HepG2 (cell line): ENCODE measurements around the gene METTL15. TPM values are rescaled to one million over a fixed set of nuclear protein-coding genes. Genes with fewer than 3 reads are reported as not detected.

Source experiments
- ATAC-seq: fragments of 200-7000 bp; cut with Tn5 transposase; 3 replicates; pipeline ENCODE4 v1.9.1; 2020; ENCODE audit warnings: mild to moderate bottlenecking, moderate library complexity
- BruUV-seq: library from RNA; stranded (reverse); fragments of 400-500 nt; replicated peaks from 2 replicates; lab custom pipeline; 2021; lab: Mats Ljungman, UMichigan
- CTCF ChIA-PET: fragments of 300-600 bp; formaldehyde crosslinking; extraction: SDS; loops from one replicate; lab custom pipeline; 2021; ENCODE audit warnings: low total read pairs, inconsistent platforms, low intra/inter-chr PET ratio; lab: Yijun Ruan, JAX
- POLR2A ChIA-PET: fragments of 350-600 bp; sonication (Branson Sonifier 250); formaldehyde crosslinking; loops from one replicate; lab custom pipeline; 2020; ENCODE audit warnings: antibody characterized with exemption, inconsistent platforms; lab: Yijun Ruan, JAX
- DNase-seq: peaks from one replicate; pipeline ENCODE4 v3.0.0-alpha.2; 2015; ENCODE audit warnings: low spot score
- FAIRE-seq: peaks from 3 replicates; lab custom pipeline; 2011; peaks lifted over from hg19 to GRCh38; lab: Jason Lieb, UNC
- H2AFZ ChIP-seq: one replicate; pipeline ENCODE4 v1.6.1; 2011; ENCODE audit warnings: low read length, inconsistent platforms
- H3K27ac ChIP-seq: fragments of 300-600 bp; 3 replicates; pipeline ENCODE4 v1.8.0; 2011; ENCODE audit warnings: mixed run types, mild to moderate bottlenecking, mixed read lengths, low read length, inconsistent platforms; ENCODE audit not compliant: insufficient read depth; ENCODE audit errors: extremely low read length
- H3K27me3 ChIP-seq, 2 experiments: fragments of 200-600 bp in 1 of 2; 2 replicates in 1 of 2; 3 replicates in 1 of 2; pipeline versions ENCODE4 v1.6.0 to v1.8.0; 2011; ENCODE audit warnings: low read length in 2 of 2, mild to moderate bottlenecking in 2 of 2, moderate library complexity in 2 of 2, inconsistent platforms in 1 of 2; ENCODE audit not compliant: insufficient read depth in 2 of 2, control insufficient read depth in 1 of 2
- H3K36me3 ChIP-seq, 2 experiments: fragments of 200-600 bp in 1 of 2; replicated peaks in 1 of 2; 2 replicates in 1 of 2; 3 replicates in 1 of 2; pipeline versions ENCODE4 v1.5.1 to v1.8.0; 2011; ENCODE audit warnings: low read length in 2 of 2, inconsistent platforms in 1 of 2; ENCODE audit not compliant: insufficient read depth in 2 of 2, control insufficient read depth in 1 of 2
- H3K4me1 ChIP-seq: 2 replicates; pipeline ENCODE4 v1.5.1; 2012; ENCODE audit warnings: low read length, inconsistent platforms; ENCODE audit not compliant: insufficient read depth
- H3K4me2 ChIP-seq: 2 replicates; pipeline ENCODE4 v1.6.0; 2011; ENCODE audit warnings: low read depth, low read length, inconsistent platforms
- H3K4me3 ChIP-seq, 3 experiments: fragments of 200-600 bp in 1 of 3; sonication (generic), shearing (Covaris generic) in 1 of 3; replicated peaks in 1 of 3; 2 replicates each; pipeline ENCODE4 v1.5.1; 2011 to 2016; ENCODE audit warnings: low read length in 3 of 3, inconsistent platforms in 2 of 3, low read depth in 2 of 3, mild to moderate bottlenecking in 2 of 3, control low read depth in 1 of 3, mixed read lengths in 1 of 3; ENCODE audit not compliant: insufficient read depth in 1 of 3
- H3K79me2 ChIP-seq: one replicate; pipeline ENCODE4 v1.6.1; 2011; ENCODE audit warnings: low read length, inconsistent platforms; ENCODE audit not compliant: insufficient read depth
- H3K9ac ChIP-seq: 2 replicates; pipeline ENCODE4 v1.6.0; 2011; ENCODE audit warnings: mild to moderate bottlenecking, low read depth, low read length, inconsistent platforms; ENCODE audit not compliant: insufficient read depth
- H3K9me3 ChIP-seq: 2 replicates; pipeline ENCODE4 v1.5.1; 2012; ENCODE audit warnings: mild to moderate bottlenecking, low read length
- H4K20me1 ChIP-seq: 2 replicates; pipeline ENCODE4 v1.6.0; 2011; ENCODE audit warnings: inconsistent platforms, mild to moderate bottlenecking, low read length, moderate library complexity; ENCODE audit not compliant: insufficient read depth
- CHD2 ChIP-seq: IDR thresholded peaks from 2 replicates; pipeline ENCODE4 v1.6.1; 2011; ENCODE audit warnings: low read depth, low read length, improper control_type of control experiment
- ELF1 ChIP-seq: sonication (generic); formaldehyde crosslinking; IDR thresholded peaks from 2 replicates; pipeline ENCODE4 v1.4.0; 2020; ENCODE audit warnings: missing genetic modification reagents
- EP300 ChIP-seq, 3 experiments: sonication (generic) in 1 of 3; formaldehyde crosslinking in 1 of 3; IDR thresholded peaks; 2 replicates each; pipeline versions ENCODE4 v1.5.1 to v1.6.1; 2011 to 2020; ENCODE audit warnings: low read depth in 2 of 3, low read length in 2 of 3, borderline replicate concordance in 1 of 3, improper control_type of control experiment in 1 of 3, mild to moderate bottlenecking in 1 of 3, missing genetic modification reagents in 1 of 3, moderate library complexity in 1 of 3
- HIVEP1 ChIP-seq: sonication (generic); formaldehyde crosslinking; IDR thresholded peaks from 2 replicates; pipeline ENCODE4 v1.4.0; 2020; ENCODE audit warnings: mild to moderate bottlenecking, missing genetic modification reagents
- PHB2 ChIP-seq: fragments of 450-650 bp; IDR thresholded peaks from 2 replicates; pipeline ENCODE4 v1.6.1; 2018; ENCODE audit not compliant: partially characterized antibody
- PHF5A ChIP-seq: IDR thresholded peaks from one replicate; pipeline ENCODE4 v1.6.1; 2018; ENCODE audit warnings: low read depth, missing genetic modification reagents; ENCODE audit not compliant: unreplicated experiment
- STAG1 ChIP-seq: sonication (generic); formaldehyde crosslinking; IDR thresholded peaks from 2 replicates; pipeline ENCODE4 v1.4.0; 2020; ENCODE audit warnings: missing genetic modification reagents
- TBL1XR1 ChIP-seq: fragments of 150-350 bp; IDR thresholded peaks from 2 replicates; pipeline ENCODE4 v1.6.1; 2014; ENCODE audit warnings: borderline replicate concordance, low read length; ENCODE audit not compliant: partially characterized antibody
- ZNF3 ChIP-seq: IDR thresholded peaks from 2 replicates; pipeline ENCODE4 v1.7.0; 2017; ENCODE audit warnings: inconsistent platforms
- WGBS: methylation state at CpG from one replicate; pipeline ENCODE4 v1.1.6; 2017; ENCODE audit warnings: low lambda C conversion rate; 5-methylcytosine and 5-hydroxymethylcytosine counted together
- in situ Hi-C: cut with HindIII; loops from 2 replicates; pipeline ENCODE4 v1.10.0; 2017; ENCODE audit warnings: low pct_unique_long_range_greater_than_20kb; ENCODE audit not compliant: extremely low pct_ligation_motif_present
- intact Hi-C: fragments of 100-400 bp; cut with micrococcal nuclease; formaldehyde crosslinking; loops from one replicate; pipeline ENCODE4 v1.10.0; 2022; ENCODE audit not compliant: unreplicated experiment
- polyA plus RNA-seq, 8 experiments: library from polyadenylated mRNA; depleted of rRNA in 3 of 8; stranded (reverse) in 7 of 8; unstranded in 1 of 8; fragments of >200 nt; fragmentation: Illumina TruSeq in 4 of 8; extraction: Trizol in 4 of 8; gene quantifications; 2 replicates each; pipeline versions ENCODE4 v1.2.1 to v1.2.3, GENCODE V29; 2011 to 2016; ENCODE audit warnings: low read depth in 4 of 8, missing spikeins in 1 of 8, mixed read lengths in 1 of 8; ENCODE audit not compliant: insufficient read depth in 1 of 8
- total RNA-seq, 5 experiments: library from RNA; depleted of rRNA; stranded (reverse); fragments of >200 nt; fragmentation: Illumina TruSeq; extraction: Trizol; gene quantifications; 2 replicates each; pipeline ENCODE4 v1.2.3, GENCODE V29; 2016; ENCODE audit warnings: low read depth in 1 of 5
- TF ChIP-seq, protein P1 (sequence below): sonication (generic); formaldehyde crosslinking; IDR thresholded peaks from 2 replicates; pipeline ENCODE4 v1.4.0; 2020; ENCODE audit warnings: missing genetic modification reagents
- TF ChIP-seq, protein P2 (sequence below): IDR thresholded peaks from 2 replicates; pipeline ENCODE4 v1.6.1; 2012; ENCODE audit warnings: inconsistent platforms
- TF ChIP-seq, protein P3 (sequence below): IDR thresholded peaks from 2 replicates; pipeline ENCODE4 v1.6.1; 2012; ENCODE audit warnings: low read length, improper control_type of control experiment
- TF ChIP-seq, protein P4 (sequence below): sonication (generic); formaldehyde crosslinking; IDR thresholded peaks from 2 replicates; pipeline ENCODE4 v1.9.0; 2022; ENCODE audit warnings: low read depth, missing genetic modification reagents
- TF ChIP-seq, protein P5 (sequence below): sonication (generic); formaldehyde crosslinking; IDR thresholded peaks from 2 replicates; pipeline ENCODE4 v1.5.0; 2020; ENCODE audit warnings: mild to moderate bottlenecking, missing genetic modification reagents

The METTL15 gene
- total and polyA plus RNA-seq, 2 of the 13 experiments (the other 11 are each of a cell fraction or from before 2014, with no cell fraction given), result 6.5 to 14.0 TPM

GRCh38 chr11:28338371-28338770 is 230.2 kb downstream of the METTL15 start (continued):
- TF ChIP-seq PHB2 (no peak), STAG1 (CRISPR knock-in tag) (no peak), HIVEP1 (CRISPR knock-in tag) (no peak), TBL1XR1 (no peak)
- TF ChIP-seq, protein P1, sequence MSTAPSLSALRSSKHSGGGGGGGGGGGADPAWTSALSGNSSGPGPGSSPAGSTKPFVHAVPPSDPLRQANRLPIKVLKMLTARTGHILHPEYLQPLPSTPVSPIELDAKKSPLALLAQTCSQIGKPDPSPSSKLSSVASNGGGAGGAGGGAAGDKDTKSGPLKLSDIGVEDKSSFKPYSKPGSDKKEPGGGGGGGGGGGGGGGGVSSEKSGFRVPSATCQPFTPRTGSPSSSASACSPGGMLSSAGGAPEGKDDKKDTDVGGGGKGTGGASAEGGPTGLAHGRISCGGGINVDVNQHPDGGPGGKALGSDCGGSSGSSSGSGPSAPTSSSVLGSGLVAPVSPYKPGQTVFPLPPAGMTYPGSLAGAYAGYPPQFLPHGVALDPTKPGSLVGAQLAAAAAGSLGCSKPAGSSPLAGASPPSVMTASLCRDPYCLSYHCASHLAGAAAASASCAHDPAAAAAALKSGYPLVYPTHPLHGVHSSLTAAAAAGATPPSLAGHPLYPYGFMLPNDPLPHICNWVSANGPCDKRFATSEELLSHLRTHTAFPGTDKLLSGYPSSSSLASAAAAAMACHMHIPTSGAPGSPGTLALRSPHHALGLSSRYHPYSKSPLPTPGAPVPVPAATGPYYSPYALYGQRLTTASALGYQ (CRISPR knock-in tag), result no peak

- H3K4me1 ChIP-seq, result peaks cover 16% of the 10 kb centered on the region
- no peak overlapping the region for H3K4me3 ChIP-seq
- H2AFZ ChIP-seq, result no peak overlapping the region
- intact Hi-C loops, result no loop called here
- no peak overlapping the region for H3K27ac ChIP-seq
- H3K79me2 ChIP-seq, result no peaks in the 10 kb centered on the region
- BruUV-seq, result no TSS peak
- CTCF ChIA-PET, result no interaction called here
- no peaks in the 10 kb centered on the region for H3K27me3 ChIP-seq
- in situ Hi-C loops, result no loop called here
- DNase-seq (no peak), FAIRE-seq (no peak), ATAC-seq (no peak)
- peaks cover 14% of the 10 kb centered on the region for H3K9me3 ChIP-seq
- H4K20me1 ChIP-seq, result no peaks in the 10 kb centered on the region
- POLR2A ChIA-PET, result no interaction called here
- H3K4me2 ChIP-seq, result no peak overlapping the region
- H3K36me3 ChIP-seq, result no peaks in the 10 kb centered on the region
- WGBS, result 94% methylated on average over 1 of the region's 1 CpG
- no peak overlapping the region for H3K9ac ChIP-seq
- TF ChIP-seq PHF5A, result no peak
- TF ChIP-seq, protein P2, sequence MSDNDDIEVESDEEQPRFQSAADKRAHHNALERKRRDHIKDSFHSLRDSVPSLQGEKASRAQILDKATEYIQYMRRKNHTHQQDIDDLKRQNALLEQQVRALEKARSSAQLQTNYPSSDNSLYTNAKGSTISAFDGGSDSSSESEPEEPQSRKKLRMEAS, result no peak
- TF ChIP-seq ZNF3 (CRISPR knock-in tag), result no peak
- TF ChIP-seq EP300 (IDR thresholded peaks at IDR 0.05; ENCODE audit: low read depth in 2 of 2, low read length in 2 of 2), result no peak
- no peak for TF ChIP-seq EP300 (CRISPR knock-in tag; IDR thresholded peaks at IDR 0.05; ENCODE audit: borderline replicate concordance)
- TF ChIP-seq ELF1 (CRISPR knock-in tag), result no peak
- TF ChIP-seq, protein P3, sequence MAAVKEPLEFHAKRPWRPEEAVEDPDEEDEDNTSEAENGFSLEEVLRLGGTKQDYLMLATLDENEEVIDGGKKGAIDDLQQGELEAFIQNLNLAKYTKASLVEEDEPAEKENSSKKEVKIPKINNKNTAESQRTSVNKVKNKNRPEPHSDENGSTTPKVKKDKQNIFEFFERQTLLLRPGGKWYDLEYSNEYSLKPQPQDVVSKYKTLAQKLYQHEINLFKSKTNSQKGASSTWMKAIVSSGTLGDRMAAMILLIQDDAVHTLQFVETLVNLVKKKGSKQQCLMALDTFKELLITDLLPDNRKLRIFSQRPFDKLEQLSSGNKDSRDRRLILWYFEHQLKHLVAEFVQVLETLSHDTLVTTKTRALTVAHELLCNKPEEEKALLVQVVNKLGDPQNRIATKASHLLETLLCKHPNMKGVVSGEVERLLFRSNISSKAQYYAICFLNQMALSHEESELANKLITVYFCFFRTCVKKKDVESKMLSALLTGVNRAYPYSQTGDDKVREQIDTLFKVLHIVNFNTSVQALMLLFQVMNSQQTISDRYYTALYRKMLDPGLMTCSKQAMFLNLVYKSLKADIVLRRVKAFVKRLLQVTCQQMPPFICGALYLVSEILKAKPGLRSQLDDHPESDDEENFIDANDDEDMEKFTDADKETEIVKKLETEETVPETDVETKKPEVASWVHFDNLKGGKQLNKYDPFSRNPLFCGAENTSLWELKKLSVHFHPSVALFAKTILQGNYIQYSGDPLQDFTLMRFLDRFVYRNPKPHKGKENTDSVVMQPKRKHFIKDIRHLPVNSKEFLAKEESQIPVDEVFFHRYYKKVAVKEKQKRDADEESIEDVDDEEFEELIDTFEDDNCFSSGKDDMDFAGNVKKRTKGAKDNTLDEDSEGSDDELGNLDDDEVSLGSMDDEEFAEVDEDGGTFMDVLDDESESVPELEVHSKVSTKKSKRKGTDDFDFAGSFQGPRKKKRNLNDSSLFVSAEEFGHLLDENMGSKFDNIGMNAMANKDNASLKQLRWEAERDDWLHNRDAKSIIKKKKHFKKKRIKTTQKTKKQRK, result no peak
- TF ChIP-seq, protein P4, sequence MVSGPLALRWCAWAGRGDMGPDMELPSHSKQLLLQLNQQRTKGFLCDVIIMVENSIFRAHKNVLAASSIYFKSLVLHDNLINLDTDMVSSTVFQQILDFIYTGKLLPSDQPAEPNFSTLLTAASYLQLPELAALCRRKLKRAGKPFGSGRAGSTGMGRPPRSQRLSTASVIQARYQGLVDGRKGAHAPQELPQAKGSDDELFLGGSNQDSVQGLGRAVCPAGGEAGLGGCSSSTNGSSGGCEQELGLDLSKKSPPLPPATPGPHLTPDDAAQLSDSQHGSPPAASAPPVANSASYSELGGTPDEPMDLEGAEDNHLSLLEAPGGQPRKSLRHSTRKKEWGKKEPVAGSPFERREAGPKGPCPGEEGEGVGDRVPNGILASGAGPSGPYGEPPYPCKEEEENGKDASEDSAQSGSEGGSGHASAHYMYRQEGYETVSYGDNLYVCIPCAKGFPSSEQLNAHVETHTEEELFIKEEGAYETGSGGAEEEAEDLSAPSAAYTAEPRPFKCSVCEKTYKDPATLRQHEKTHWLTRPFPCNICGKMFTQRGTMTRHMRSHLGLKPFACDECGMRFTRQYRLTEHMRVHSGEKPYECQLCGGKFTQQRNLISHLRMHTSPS (CRISPR knock-in tag), result no peak
- TF ChIP-seq CHD2, result no peak
- TF ChIP-seq, protein P5, sequence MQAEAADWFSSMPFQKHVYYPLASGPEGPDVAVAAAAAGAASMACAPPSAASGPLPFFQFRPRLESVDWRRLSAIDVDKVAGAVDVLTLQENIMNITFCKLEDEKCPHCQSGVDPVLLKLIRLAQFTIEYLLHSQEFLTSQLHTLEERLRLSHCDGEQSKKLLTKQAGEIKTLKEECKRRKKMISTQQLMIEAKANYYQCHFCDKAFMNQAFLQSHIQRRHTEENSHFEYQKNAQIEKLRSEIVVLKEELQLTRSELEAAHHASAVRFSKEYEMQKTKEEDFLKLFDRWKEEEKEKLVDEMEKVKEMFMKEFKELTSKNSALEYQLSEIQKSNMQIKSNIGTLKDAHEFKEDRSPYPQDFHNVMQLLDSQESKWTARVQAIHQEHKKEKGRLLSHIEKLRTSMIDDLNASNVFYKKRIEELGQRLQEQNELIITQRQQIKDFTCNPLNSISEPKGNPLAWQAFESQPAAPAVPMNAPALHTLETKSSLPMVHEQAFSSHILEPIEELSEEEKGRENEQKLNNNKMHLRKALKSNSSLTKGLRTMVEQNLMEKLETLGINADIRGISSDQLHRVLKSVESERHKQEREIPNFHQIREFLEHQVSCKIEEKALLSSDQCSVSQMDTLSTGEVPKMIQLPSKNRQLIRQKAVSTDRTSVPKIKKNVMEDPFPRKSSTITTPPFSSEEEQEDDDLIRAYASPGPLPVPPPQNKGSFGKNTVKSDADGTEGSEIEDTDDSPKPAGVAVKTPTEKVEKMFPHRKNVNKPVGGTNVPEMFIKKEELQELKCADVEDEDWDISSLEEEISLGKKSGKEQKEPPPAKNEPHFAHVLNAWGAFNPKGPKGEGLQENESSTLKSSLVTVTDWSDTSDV (CRISPR knock-in tag), result no peak
These were observed 231.3 kb downstream of the METTL15 start for GRCh38 chr11:28339488-28339887.
